ENCODE results near the gene SSU72. TPM values are rescaled to one million over a fixed set of nuclear protein-coding genes. Genes with fewer than 3 reads are reported as not detected.
A peak's percentile ranks its signal among the peaks of the same experiment; 100 is the strongest.
"Not testable (repeated sequence)": the region's sequence is repeated elsewhere in the genome, so short reads cannot be mapped to it uniquely, and the experiment has no call there.

Gene SSU72
- total RNA-seq, 1 experiment from 2014 or later, result 77.3 TPM

DNA sequence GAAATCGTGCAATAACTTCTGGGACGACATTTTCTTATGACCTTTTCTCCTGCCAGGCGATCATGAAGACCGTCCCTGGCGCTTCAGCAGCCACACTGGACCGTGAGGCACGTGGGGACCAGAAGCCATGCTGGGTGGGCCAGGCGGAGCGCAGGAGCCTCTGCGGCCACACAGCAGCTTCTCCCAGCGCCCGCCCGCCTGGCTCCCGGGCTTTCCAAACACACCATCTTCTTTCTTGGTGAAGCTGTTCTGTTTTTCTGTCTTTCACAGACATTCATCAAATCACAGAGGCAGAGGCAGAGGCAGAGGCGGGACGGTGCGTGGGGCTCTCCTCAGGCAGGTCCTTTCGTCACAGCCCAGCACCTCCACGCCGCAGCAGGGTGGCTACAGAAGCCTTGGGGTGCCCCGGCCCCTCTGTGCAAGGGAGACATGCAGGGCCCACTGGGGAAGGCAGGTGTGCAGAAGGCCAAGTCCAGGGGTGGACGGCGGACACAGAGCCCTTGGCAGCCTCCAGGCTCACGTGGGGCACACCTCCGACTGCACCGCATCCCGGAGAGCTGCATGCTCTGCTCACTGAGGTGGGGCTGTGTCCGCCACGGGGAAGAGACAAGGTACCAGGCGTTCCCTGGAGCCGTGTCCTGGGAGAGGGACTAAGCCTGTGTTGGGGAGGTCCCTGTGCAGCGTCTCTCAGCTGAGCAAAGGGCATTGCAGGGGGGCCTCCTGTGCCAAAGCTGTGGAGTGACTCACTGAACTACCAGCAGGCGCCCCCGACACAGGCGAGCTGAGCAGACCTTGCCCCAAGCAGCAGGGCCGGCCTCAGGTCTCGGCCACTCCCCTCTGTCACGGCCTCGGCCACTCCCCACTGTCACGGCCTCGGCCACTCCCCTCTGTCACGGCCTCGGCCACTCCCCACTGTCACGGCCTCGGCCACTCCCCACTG, 31.6 kb downstream of the SSU72 start:
- no peak for DNase-seq (ENCODE audit: low read depth)

- no peak for DNase-seq (ENCODE audit: low read depth)
Observed at GRCh38 chr1:1541956-1542765, 32.5 kb downstream of the SSU72 start.

DNA sequence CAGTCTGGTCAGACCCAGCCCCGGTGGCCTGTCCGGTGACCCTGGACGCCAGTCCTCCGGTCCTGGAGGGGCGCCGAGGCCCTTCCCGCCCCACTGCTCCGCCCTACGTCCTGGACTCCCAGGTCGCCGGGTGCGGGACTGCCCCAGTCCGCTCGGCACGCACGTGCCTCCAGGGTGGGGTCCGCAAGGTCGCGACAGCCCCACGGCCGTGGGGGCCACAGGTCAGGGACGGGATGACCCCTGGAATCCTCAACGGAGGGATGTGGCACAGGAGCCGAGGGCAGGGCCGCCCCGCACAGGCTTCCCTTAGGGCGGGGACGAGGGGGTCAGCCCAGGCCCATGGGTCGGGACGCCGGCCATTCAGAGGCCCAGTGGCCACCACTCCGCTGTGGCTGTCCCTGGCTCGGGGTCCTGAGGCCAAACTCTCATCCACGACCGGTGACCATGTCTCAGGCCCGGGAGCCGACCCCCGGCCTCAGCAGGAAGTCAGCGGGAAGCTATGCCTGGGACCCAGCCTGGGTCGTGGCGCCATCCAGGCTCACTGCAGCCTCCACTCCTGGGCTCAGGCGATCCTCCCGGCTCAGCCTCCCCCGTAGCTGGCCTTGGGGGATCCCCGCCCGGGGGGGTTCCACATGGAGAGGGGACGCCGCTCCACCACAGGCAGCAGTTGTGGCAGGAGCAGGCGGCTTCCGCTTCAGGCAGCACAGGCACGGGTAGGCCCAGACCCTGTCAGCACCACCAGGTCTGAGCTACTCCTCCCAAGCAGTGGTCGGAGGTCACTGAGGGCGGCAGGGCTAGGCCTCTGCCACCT, 33.6 kb downstream of the SSU72 start:
- no peak for DNase-seq (ENCODE audit: low read depth)

GRCh38 chr1:1540090-1540817, 34.4 kb downstream of the SSU72 start, which contains the start of gene TMEM240:
TSS of gene TMEM240 (minus strand) at chr1:1540624. CDS start at chr1:1540346, 278 bp downstream.
- no peak for DNase-seq (ENCODE audit: low read depth)

DNA sequence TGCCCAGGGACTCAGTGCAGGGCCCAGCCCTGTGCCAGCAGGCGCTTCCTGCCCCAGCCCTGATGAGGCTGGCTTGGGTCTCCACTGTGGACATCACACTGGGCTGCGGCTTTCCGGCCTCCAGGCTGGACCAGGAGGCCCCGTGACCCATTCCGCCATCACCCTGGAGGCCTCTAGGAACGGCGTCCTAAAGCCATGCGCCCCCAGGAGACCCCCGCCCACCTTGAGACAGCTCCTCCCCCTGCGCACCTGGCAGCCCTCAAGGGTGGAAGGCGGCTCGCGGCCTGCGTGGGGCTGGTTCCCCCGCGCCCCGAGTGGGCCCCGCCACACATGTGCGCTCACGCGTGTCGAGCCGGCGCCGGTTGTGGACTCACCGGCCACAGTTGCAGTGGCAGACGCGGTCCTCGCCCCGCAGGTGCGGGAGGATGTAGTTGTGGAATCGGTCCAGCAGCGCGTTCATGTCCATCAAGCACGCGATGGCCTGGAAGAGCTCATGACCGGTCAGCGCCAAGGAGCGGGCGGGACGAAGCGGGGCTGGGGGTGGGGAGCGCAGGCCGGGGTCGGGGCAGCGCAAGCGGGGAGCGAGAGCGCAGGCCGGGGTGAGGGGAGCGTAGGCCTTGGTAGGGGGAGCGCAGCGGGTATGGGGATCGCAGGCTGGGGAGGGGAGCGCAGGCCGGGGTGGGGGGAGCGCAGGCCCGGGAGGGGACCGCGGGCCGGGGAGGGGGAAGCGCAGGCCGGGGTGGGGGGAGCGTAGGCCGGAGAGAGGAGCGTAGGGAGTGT, 35.2 kb downstream of the SSU72 start:
- DNase-seq (ENCODE audit: low read depth), result no peak

GRCh38 chr1:1538989-1539309, 35.7 kb downstream of the SSU72 start:
- DNase-seq (ENCODE audit: low read depth), result no peak

DNA sequence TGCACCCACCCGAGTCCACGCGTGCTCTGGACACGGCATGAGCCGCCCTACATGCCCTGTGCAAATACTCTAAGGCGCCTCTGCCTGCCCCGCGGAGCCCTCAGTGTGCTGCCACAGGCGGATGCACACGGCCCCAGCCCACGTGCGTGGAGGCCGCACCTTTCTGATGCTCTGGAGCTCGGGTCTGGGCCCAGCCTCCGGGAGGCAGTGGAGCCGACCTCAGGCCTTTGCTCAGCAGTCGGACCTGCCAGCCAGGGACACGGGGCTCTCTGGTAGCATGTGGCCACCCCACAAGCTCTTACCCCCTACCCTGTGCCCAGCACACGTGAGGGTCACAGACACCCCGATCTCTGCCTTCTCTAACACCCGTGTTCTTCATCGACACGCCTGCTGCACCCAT, 36.3 kb downstream of the SSU72 start:
- no peak for DNase-seq (ENCODE audit: low read depth)

GRCh38 chr1:1537626-1538250, 36.9 kb downstream of the SSU72 start:
- no peak for DNase-seq (ENCODE audit: low read depth)

DNA sequence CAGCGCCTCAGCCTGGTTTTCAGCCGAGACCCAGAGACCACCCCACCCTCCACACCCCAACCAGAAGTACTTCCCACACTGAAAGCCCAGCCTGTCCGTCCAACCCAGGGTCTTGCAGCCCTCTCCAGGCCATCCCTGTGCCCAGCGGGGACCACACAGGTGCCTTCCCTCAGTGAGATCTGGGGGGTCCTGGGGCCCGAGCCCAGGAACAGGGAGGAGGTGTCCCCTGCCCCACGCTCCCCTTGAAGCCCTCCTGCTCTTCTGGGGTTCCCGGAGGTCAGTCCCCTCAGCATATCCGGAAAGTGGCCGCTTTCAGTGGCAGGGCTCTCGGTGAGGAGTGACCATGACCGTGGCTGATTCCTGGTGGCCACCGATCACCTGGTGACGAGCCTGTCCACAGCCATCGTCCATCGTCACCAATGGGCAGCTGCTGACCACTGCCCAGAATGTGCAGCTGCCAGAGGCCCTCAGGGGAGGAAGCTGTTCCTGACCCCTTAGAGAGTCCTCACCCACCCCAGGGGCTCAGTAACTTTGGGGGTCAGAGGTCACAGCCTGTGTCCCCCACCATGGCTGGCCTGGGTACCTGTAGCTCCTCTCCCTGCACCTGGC, 37.6 kb downstream of the SSU72 start:
- no peak for DNase-seq (ENCODE audit: low read depth)

GRCh38 chr1:1536019-1536937, 38.4 kb downstream of the SSU72 start:
- peak; percentile 22 for DNase-seq (ENCODE audit: low read depth)

DNA sequence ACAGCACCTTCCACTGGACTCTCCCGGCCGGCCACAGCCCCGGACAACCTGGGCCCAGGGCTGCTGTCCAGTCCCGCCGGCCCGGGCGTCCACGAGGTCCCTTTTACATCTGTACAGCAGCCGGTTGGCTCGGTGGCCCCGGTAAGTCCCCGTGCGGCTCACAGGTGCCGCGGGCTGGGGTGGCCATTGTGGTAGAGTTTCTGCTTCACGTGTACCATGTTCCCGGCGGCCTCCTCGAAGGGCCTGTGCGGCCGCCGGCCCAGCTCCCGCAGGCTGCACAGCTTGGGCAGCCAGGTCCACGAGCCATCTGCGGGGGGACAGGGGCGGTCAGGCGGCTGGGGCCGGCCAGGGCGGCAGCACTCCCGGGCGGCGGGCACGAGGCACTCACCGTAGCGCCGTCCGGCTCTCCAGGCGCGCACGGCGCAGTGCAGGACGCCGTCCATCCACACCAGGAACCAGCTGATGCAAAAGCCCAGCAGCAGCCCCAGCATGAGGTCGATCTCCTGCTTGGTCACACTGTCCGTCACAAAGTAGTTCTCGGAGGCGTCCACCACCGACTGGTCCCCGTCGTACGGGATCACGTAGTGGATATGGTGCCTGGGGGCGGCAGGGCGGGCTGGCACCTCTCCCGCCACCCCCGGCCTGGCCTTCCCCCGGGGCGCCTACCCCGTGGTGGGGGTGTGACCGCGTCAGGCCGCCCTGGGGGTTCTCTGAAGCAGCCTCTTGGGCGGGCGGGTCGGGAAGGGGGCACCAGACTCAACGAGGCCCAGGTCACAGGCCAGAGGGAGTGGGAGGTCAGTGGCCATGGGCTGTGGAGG, 39.3 kb downstream of the SSU72 start:
- DNase-seq (ENCODE audit: low read depth), result no peak

DNA sequence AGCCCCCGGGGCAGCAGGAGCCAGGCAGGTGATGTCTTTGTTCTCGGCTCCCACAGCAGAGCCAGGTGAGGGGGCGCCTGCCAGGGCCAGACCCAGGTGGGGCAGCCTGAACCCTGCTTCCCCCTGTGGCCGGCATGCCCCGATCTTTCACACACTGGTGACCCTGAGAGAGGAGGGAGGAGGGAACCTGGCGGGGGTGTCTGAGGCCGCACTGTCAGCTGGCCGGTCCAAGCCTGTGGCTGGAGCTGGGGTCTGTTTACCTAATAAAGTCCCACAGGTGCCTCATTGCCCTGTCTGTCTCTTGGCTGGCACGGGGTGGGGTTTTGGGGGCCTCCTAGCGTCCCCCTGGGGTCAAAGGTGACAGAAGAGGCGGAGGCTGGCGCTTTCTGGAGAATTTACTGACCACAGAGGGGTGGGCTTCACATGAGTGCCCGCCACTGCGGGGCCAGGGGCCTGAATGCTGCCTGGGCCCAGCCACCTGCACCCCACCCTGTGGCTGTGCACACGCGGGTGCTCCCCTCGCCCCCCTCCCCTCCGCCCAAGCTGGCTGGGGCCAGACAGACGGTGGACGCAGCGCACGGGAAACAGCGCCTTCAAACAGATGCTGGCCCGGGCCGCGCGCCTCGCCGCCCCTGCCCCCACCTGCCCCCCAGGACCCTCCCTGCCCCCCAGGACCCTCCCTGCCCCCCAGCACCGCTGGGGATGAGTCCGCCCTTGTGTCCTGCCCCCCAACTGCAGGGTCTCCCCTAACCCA, 40.1 kb downstream of the SSU72 start:
- DNase-seq (ENCODE audit: low read depth), result no peak

DNA sequence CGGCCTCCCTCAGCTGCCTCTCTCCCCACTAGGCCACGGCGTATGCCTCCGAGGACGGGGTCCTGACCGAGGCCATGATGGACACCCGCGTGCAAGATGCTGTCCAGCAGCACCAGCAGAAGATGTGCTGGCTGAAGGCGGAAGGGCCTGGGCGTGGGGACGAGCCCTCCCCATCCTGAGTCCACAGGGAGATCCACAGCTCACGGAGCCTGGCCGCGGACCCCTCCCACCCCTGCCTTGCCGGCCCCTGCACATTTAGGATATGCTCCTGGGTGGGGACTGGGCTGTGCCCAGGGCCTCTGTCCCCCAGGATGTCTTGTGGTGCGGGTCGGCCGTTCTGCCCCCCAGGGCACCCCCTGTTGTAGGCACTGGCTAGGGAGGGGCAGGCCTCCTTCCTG, 40.8 kb downstream of the SSU72 start:
- not testable (repeated sequence) for DNase-seq (ENCODE audit: low read depth)

GRCh38 chr1:1533176-1533893, 41.3 kb downstream of the SSU72 start:
- not testable (repeated sequence) for DNase-seq (ENCODE audit: low read depth)

DNA sequence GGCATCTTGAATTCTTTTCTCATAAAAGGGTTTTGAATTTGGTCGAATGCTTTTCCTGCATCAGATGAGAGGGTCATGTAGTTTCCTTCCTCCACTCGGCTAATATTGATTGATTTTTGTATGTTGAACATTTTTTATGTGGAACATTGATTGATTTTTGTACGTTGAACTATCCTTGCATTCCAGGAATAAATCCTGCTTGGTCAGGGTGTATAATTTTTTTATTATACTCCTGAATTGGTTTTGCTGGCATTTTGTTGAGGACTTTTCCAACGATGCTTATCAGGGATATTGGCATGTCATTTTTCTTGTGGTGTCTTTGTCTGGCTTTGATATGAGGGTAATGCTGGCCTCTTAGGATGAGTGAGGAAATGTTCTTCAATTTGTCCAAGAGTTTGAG, 42.7 kb downstream of the SSU72 start:
- DNase-seq (ENCODE audit: low read depth), result no peak

- no peak for DNase-seq (ENCODE audit: low read depth)
Observed at GRCh38 chr1:1529936-1530335, 44.7 kb downstream of the SSU72 start.

All from RPMI7951 (cell line).